SW 1271 (cell line): ENCODE results near the gene KCNMA1.
"Not testable (repeated sequence)": the region's sequence is repeated elsewhere in the genome, so short reads cannot be mapped to it uniquely, and the experiment has no call there.

ENCODE experiments used
- DNase-seq, 2 experiments: peaks; one replicate each; lab custom pipeline; 2025; lab: John Stamatoyannopoulos, UW

KCNMA1 gene

GRCh38 chr10:77532068-77532467, 105.5 kb downstream of the KCNMA1 start:
- no peak for DNase-seq

GRCh38 chr10:77531441-77532001, 106.1 kb downstream of the KCNMA1 start:
- DNase-seq: peak; percentile 55 to 78

GRCh38 chr10:77530011-77530410, 107.6 kb downstream of the KCNMA1 start:
- no peak for DNase-seq

GRCh38 chr10:77529050-77529576, 108.5 kb downstream of the KCNMA1 start:
- no peak for DNase-seq

DNA sequence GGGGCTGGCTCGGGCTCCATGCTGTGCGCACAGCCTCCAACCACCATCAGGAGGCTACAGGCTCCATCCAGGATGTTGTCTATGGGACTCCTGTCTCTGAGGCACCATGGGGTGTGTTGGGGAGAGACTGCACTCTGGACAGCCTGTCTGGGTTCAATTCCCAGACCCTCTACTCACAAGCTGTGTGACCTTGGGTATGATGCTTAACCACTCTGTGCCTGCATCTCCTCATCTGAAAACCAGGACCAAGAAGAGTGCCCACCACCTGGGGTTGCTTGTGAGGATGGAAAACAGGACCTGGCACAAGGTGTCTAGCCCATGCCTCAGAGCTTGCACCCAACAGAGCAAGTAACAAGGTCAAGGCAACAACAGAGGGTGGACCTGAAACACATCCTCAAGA, 109.8 kb downstream of the KCNMA1 start:
- no peak for DNase-seq

GRCh38 chr10:77526868-77527617, 110.6 kb downstream of the KCNMA1 start:
- DNase-seq: no peak

DNA sequence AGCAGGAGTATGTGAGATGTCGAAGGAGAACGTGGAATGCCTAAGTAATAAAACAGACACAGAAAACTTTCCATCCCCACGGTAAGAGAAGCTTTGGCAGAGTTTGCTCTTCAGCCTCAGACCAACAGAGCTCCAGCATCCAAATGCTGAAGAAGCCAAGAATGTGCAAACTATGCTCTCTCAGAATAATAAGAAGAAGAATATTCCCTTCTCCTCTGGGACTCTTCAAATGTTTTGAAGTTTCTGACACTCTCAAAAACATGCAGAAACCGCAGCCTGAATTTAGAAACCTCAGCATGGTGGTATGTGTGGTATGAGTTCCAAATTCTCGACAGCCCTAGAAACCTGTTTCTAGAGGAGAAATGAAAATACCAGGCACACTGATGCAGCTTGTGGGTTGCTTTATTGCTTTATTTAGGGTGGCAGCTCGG, 113.3 kb downstream of the KCNMA1 start:
- DNase-seq: no peak

DNA sequence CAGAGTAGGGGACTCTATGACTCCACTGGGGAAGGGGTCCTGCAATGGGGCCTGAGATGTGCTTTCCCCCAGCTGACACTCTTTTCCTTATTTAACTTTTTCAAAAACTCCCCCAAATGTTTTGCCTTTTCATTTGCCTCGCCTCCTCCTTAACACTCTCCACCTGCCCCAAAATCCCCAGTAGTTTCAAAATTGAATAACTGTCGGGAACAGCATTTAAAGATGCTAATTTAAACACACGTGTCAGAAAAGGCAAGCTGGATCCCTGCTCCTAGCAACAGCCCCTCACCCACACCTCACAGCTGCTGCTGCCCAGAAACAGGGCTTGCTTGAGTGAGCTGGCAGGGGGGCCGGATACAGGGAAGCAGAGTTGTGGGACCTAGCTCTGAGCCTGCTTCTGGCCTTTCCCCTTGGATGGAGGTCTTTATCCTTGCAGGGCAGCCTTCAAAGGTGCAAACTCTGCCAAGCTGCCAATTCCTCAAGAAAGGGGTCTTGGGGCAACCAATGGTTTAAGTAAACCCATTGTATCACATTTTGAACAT, 115.3 kb downstream of the KCNMA1 start:
- DNase-seq: no peak

DNA sequence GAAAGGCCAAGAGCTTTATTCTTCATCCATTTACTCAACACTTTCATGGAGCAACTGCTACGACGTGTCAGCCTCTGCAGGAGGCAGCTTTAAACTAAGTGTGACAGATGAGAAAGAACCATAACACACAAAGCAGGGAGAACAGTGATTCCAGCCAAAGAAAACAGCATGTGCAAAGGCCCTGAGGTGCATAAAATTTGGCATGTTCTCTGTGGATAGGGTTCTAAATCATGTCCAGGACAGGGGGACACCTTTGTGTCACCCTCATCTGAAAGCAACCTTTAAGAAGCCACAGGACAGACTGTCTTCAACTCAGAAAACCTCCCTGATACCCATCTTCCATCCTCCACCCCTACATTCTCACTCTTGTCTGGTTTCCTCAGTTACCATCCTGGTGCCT, 116.6 kb downstream of the KCNMA1 start:
- no peak for DNase-seq

- DNase-seq: no peak
Measured at GRCh38 chr10:77520290-77520689, 117.3 kb downstream of the KCNMA1 start.

GRCh38 chr10:77519791-77520190, 117.8 kb downstream of the KCNMA1 start:
- DNase-seq: not testable (repeated sequence)

GRCh38 chr10:77518910-77519274, 118.7 kb downstream of the KCNMA1 start:
- DNase-seq: no peak

DNA sequence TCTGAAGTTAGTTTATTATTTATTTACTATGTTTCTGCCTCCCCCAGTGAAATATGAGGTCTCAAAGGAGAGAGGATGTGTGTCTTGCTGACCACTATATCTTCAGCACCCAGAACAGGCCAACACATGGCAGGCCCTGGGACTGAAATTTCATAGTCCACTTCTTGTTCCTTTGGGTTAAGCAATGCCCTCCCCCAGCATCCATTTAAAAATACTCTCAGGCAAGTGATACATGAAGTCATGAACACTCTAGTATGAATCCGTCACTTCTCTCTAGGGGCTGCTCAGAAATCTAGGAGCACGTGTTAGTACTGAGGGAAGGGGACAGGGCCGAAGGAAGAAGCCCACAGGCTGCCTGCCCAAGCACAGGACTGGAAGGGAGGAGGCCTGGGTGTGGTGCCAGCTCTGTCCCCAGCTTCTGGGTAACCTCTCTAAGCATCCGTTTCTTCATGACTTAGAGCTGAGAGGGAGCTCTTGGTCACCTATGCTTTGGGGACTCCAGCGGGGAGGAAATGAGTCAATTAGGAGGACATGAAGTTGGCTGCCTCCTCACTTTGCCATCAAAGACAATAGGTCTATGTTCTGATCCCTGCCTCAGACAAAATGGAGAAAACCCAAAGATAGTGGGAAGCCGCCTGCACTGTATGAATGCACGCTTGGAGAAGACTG, 119.2 kb downstream of the KCNMA1 start:
- DNase-seq: peak in 1 of 2 experiments; percentile 5

- no peak for DNase-seq
Measured at GRCh38 chr10:77516575-77516974, 121.0 kb downstream of the KCNMA1 start.

DNA sequence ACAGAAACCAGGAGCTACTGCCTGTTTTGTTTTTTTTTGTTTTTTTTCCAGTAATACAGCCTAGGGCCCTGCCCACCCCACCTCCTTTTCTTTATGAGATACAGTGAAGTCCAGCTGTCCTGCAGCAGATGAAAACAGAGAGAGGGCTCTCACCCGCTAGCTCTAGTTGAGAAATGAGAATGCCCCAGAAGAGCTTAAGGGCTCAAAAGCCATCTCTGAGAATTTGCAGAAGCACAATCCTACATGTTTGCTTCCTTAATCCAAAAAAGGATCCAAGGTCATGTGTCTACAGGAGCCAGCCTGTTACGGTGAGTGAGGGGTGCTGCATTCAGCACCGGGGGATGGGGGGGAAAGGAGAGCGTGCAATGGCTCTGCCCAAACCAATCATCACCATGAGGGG, 122.7 kb downstream of the KCNMA1 start:
- DNase-seq: no peak

- DNase-seq: peak; percentile 24 to 57
Measured at GRCh38 chr10:77513781-77514331, 123.8 kb downstream of the KCNMA1 start.

DNA sequence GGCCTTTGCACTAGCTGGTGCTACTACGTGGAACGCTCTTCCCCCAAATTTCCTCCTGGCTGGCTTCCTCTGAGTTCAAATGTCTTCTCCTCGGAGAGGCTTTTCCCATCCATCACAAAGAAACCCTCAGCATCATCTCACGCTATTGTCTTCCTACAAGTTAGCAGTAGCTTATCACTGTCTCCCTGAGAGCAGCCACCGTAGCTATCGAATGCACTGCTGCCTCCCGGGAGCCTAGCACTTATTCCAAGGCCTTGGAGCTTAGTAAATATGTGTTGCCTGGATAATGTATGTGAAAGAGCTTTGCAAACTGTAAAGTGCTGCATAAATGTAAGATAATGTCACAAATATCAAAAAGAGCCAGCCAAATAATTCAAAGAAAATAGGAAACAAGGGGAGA, 124.4 kb downstream of the KCNMA1 start:
- DNase-seq: no peak

DNA sequence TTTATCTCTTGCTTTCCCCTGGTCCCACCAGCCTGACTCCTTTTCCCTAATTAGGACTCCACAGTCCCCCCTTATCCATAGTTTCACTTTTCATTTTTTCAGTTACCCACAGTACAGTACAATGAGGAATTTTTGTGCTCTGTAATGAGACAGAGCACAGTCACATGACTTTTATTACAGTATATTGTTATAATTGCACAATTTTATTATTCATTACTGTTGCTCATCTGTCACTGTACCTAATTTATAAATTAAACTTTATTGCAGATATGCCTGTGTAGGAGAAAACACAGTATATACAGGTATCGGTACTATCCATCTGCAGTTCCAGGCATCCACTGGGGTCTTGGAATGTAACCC, 125.4 kb downstream of the KCNMA1 start:
- DNase-seq: no peak

- no peak for DNase-seq
Measured at GRCh38 chr10:77511498-77512218, 126.0 kb downstream of the KCNMA1 start.

- no peak for DNase-seq
Measured at GRCh38 chr10:77510695-77511094, 126.9 kb downstream of the KCNMA1 start.

- no peak for DNase-seq
Measured at GRCh38 chr10:77510294-77510693, 127.3 kb downstream of the KCNMA1 start.

DNA sequence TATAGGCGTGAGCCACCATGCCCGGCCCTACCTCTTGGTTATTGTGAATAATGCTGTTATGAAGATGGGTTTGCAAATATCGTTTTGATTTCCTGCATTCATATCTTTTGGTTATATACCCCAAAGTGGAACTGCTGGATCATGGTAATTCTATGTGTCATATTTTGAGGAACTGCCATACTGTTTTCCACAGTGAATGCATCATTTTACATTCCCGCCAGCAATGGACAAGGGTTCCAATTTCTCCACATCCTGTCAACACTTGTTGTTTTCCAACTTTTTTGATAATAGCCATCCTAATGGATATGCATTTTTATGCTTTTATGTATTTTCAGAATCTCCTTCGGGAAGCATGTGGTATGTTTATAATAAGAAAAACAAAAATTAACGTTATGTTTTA, 128.2 kb downstream of the KCNMA1 start:
- DNase-seq: no peak
